Amniotic epithelial cell (primary cell): ENCODE results near the gene LCMT1.

ENCODE experiments used
- DNase-seq: peaks from one replicate; pipeline ENCODE4 v3.0.0-alpha.2; 2010; ENCODE audit warnings: low read depth

Gene LCMT1

DNA sequence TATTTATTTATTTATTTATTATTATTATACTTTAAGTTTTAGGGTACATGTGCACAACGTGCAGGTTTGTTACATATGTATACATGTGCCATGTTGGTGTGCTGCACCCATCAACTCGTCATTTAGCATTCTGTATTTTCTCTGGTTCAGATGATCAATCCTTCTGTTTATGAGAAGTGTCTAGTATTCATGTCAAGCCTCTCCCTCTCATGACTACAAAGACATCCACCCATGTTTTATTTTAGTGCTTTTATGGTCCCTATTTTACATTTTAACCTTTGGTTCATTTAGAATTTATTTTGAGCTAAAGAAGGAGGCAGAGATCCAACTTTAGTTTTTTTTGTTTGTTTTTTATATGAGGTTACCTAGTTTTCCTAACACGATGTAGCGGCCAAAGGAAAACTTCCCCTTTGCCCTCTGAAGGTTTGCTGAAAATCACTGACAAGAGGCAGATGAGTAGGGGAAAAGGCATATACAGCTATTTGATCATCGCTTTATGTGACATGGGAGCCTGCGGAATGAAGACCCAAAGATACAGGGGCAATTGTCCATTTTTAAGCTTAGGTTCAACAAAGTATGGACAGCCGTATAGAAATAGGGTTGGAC is 82.8 kb downstream of the LCMT1 start:
- no peak for DNase-seq

DNA sequence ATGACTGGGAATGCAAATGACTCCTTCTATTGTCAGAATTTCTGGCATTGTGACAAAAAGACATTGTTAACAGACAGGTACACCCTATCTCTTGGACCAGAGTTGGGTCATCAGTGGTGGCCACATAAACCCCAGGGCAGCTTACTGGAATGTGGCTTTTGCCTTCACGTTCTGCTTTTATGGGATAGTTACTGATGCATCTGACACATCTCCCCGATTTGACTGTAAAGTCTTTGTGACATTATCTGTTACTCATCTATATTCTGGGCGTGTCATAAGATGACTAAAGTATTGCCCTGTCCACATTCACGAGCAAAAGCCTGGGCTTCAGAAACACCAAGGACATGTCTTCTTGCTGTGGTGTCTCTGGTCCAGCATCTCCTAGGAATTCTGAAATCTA is 86.5 kb downstream of the LCMT1 start:
- DNase-seq, result no peak

DNA sequence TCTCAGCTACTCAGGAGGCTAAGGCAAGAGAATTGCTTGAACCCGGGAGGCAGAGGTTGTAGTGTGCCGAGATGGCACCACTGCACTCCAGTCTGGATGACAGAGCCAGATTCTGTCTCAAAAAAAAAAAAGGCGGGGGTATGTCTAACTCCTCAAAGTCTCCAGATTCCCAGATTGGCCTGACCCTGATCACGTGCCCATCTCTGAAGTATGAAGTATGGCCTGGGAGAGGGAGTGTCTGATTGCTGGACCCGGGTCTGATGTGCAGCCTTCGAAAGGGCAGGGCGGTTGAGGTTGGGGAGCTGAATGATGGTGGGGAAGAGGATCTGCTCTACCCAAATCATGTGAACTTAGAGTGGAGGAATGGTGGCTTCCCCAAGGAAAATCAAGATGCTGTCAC is 87.9 kb downstream of the LCMT1 start:
- DNase-seq, result no peak

DNA sequence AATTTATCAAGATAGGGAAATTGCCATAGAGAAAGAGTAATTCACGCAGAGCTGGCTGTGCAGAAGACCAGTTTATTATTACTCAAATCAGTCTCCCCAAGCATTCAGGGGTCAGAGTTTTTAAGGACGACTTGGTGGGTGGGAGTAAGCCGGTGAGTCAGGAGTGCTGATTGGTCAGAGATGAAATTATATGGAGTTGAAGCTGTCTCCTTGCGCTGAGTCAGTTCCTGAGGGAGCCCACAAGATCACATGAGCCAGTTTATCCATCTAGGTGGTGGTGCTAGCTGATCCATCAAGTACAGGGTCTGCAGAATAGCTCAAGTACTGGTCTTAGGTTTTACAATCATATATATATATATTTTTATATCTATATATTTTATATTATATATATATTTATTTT is 99.2 kb downstream of the LCMT1 start:
- peak; percentile 91 for DNase-seq

DNA sequence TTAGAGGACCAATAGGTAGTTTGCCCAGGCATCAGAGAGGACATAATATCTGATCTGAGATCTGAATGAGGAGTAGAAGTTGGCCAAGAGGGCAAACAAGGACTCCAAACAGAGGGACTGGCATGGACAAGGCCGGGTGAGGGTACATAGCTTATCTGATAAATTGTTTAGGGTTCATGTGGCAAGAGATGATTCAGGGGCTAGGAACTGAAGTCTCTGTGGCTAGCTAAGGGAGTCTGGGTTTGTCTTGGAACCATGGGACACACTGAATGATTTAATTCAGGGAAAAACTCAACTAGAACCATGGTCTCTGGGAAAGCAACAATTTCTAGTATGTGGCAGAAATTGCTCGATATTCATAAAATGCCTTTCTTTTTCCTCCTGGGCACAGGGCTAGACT is 101.1 kb downstream of the LCMT1 start:
- peak; percentile 63 for DNase-seq

DNA sequence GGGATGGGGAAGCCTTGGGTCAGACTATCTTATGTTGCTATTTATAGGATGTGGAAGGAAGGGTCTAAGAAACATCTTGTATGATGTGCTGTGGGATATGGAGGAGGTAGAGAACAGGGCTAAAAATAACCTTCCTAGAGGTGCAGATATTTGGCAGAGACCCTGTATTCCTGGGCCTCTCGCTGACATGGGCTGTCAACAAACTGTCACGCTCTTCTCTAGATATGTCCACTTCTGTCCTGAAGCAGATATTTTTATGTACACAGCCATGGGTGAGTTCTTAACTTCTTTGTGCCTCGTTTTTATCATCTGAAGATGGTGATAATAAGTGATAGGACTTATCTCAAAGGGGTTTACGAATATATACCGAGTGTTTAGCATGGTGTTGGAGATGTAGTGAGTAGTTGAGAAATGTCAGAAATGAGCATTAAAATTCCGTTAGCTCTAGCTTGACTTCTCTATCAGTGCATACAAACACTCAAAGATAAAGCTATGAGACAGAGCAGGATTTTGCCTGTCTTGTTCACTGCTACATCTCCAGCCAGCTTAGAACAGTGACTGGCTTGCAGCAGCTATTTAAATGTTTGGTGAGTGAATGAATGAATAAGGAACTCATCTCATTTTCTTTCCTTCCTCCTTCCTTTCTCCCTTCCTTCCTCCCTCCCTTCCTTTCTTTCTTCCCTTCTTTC is 102.3 kb downstream of the LCMT1 start:
- peak; percentile 39 for DNase-seq

DNA sequence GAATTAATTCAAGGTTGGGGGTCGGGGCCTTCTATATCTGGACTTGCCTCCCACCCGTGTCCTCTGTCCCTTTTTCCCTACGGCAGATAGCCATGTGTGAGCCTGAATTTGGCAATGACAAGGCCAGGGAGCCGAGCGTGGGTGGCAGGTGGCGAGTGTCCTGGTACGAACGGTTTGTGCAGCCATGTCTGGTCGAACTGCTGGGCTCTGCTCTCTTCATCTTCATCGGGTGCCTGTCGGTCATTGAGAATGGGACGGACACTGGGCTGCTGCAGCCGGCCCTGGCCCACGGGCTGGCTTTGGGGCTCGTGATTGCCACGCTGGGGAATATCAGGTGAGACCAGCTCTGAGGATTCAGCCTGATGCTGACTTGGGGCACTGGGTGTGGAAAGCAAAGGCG is 105.6 kb downstream of the LCMT1 start:
- no peak for DNase-seq

DNA sequence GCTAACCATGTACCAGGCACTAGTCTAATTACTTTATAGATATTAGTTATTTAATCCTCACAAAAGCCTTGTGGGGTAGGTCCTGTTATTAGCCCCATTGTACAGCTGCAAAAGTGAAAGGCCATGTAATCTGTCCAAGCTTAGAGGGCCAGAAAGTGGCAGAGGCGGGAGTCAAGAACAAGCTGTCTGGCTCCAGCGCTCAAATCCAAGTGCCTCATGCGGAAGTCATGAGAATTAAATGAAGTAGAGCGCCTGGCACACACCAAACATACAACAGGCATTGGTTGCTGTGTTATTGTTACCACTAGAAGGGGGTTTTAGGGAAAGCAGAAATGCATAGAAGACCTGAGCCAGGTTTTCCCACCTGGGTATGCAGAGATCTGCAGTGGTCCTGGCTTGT is 106.4 kb downstream of the LCMT1 start:
- no peak for DNase-seq

DNA sequence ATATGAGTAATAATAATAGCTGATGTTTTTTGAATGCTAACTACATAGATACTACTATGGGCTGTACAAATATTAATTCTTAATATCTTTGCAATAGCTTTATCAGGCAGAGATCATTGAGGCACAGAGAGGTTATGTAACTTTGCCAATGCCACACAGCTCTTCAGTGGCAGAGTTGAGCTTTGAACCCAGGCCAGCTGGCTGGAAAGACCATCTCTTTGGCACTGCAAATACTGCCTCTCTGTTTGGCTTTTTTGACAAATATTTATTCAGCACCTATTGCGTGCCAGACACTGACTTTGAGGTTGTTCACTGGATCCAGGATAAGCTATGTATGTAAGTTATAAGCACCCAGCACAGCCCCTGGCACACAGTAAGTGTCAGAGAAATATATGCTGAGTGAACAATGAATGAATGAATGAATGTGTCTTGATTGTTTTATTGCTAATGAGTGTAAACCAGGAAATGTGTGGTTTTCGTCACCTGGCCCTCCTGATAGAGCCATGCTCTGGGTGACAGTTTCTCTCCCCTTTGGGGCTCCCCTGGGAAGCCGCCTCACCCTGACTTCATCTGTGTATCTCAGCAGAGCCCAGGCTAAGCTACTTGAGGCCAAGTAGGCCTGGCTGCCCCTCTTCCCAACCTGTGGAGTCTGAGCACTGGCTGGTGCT is 107.7 kb downstream of the LCMT1 start:
- no peak for DNase-seq

DNA sequence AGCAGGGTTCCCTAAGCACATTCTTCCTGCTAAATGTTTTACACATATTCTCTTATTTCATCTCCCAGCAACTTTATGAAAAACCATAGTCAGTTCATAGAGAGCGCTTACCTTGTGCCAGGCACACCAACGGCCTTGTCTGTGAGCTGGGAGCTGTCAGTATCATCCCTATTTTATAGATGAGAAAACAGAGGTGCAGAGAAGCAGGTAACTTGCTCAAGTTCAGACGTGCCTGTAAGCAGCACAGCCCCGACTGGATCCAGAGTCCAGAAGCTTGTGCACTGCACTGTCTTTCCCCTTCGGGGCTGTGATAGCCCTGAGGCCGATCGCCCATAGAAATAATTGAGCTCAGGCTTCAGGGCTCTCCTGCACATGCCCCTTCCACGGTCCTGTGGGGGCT is 111.4 kb downstream of the LCMT1 start:
- DNase-seq, result no peak

DNA sequence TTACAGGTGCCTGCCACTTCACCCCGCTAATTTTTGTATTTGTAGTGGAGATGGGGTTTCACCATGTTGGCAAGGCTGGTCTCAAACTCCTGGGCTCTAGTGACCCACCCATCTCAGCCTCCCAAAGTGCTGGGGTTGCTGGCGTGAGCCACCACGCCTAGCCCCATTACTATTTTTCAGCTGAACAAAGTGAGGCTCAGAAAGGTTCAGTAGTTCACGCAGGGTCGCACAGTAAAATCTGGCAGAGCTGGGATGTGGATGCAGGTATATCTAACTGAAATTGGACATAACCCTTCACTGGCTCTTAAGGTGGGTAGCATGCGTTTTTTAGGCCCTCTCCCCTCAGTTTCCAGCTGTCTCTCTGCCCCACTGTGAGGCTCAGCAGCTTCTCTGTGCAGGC is 112.4 kb downstream of the LCMT1 start:
- DNase-seq, result no peak

DNA sequence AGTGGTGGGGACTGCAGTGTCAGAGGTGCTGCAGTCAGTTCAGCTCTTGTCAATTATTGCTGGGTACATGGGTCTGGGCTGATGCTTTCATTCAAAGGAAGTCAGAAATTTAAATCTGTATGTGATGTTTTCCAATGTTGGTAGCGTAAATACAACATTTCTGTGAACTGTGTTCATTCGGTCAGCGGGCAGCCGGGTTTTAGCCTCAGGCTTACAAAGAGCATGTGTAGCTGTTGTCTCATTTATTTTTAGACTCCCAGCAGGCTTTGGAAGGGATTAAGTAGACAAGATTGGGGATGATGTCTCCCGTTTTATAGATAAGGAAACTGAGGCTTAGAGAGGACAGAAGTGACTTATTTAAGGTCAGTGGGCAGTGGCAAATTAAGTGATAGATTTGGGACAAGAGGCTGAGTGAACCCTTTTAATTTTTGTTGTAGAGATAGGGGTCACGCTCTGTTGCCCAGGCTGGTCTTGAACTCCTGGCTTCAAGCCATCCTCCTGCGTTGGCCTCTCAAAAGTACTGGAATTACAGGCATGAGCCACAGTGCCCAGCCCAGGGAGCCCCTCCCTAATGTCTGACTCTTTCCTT is 113.3 kb downstream of the LCMT1 start:
- DNase-seq, result no peak
